Activated effector memory CD4-positive, alpha-beta T cell treated with Interleukin-2 at 50 U/mL for 16 hours (primary cell): ENCODE results near the gene KLF3.
A peak's percentile ranks its signal among the peaks of the same experiment; 100 is the strongest.

Experiments used
- DNase-seq: peaks from one replicate; pipeline ENCODE4 v3.0.0-alpha.2; 2020

The KLF3 gene

GRCh38 chr4:38704622-38705154, 40.7 kb downstream of the KLF3 start:
- DNase-seq: no peak

GRCh38 chr4:38706301-38706700, 42.3 kb downstream of the KLF3 start:
- no peak for DNase-seq

- no peak for DNase-seq
Observed at GRCh38 chr4:38710053-38710452, 46.1 kb downstream of the KLF3 start.

- DNase-seq: no peak
Observed at GRCh38 chr4:38711066-38711465, 47.1 kb downstream of the KLF3 start.

- DNase-seq: no peak
Observed at GRCh38 chr4:38715050-38715449, 51.1 kb downstream of the KLF3 start.

GRCh38 chr4:38716256-38716655, 52.3 kb downstream of the KLF3 start:
- DNase-seq: no peak

- DNase-seq: no peak
Observed at GRCh38 chr4:38717604-38718003, 53.6 kb downstream of the KLF3 start.

GRCh38 chr4:38723114-38723513, 59.1 kb downstream of the KLF3 start:
- DNase-seq: no peak

GRCh38 chr4:38723726-38724474, 59.9 kb downstream of the KLF3 start:
- no peak for DNase-seq

GRCh38 chr4:38724475-38724808, 60.4 kb downstream of the KLF3 start:
- DNase-seq: no peak

GRCh38 chr4:38728631-38729141, 64.7 kb downstream of the KLF3 start:
- DNase-seq: no peak

GRCh38 chr4:38730493-38730829, 66.5 kb downstream of the KLF3 start:
- no peak for DNase-seq

GRCh38 chr4:38730830-38731646, 67.0 kb downstream of the KLF3 start:
- DNase-seq: peak; percentile 66

- DNase-seq: no peak
Observed at GRCh38 chr4:38733663-38734062, 69.7 kb downstream of the KLF3 start.

GRCh38 chr4:38734446-38734845, 70.4 kb downstream of the KLF3 start:
- no peak for DNase-seq

GRCh38 chr4:38734911-38735310, 70.9 kb downstream of the KLF3 start:
- DNase-seq: no peak

GRCh38 chr4:38735870-38736269, 71.9 kb downstream of the KLF3 start:
- no peak for DNase-seq

- DNase-seq: no peak
Observed at GRCh38 chr4:38738940-38739803, 75.2 kb downstream of the KLF3 start.

- DNase-seq: no peak
Observed at GRCh38 chr4:38740303-38740702, 76.3 kb downstream of the KLF3 start.

GRCh38 chr4:38743866-38744265, 79.9 kb downstream of the KLF3 start:
- DNase-seq: no peak

- no peak for DNase-seq
Observed at GRCh38 chr4:38745881-38746280, 81.9 kb downstream of the KLF3 start.

- no peak for DNase-seq
Observed at GRCh38 chr4:38747629-38748028, 83.6 kb downstream of the KLF3 start.

GRCh38 chr4:38749336-38749735, 85.3 kb downstream of the KLF3 start:
- DNase-seq: no peak
